ENCODE measurements around the gene MUC5B.

DNA sequence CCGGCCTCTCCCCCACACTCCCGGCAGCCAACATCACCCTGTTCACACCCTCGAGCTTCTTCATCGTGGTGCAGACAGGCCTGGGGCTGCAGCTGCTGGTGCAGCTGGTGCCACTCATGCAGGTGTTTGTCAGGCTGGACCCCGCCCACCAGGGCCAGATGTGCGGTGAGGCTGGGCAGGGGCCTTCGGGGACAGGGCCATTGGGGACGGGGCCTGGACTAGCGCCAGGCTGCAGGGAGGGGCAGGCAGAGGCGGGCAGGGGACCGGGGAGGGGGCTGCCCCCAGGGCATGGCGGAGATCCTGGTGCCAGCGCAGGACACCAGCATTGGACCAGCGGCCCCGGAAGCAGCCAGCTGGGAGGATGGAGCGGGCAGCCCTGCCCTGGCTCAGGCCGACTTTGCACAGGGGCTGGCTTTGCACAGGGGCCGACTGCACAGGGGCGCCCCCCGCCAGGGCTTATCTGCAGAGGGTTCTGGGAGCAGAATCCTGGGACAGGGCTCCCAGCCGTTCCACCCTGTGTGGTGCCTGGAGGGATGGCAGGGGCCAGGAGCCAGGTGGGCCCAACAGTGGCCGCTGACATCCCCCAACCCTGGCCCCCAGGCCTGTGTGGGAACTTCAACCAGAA, 8.6 kb downstream of the MUC5B start:
- TF ChIP-seq POLR2A (IDR thresholded peaks at IDR 0.05) (no peak), EP300 (IDR thresholded peaks at IDR 0.05) (no peak)
- TF ChIP-seq, protein P1, sequence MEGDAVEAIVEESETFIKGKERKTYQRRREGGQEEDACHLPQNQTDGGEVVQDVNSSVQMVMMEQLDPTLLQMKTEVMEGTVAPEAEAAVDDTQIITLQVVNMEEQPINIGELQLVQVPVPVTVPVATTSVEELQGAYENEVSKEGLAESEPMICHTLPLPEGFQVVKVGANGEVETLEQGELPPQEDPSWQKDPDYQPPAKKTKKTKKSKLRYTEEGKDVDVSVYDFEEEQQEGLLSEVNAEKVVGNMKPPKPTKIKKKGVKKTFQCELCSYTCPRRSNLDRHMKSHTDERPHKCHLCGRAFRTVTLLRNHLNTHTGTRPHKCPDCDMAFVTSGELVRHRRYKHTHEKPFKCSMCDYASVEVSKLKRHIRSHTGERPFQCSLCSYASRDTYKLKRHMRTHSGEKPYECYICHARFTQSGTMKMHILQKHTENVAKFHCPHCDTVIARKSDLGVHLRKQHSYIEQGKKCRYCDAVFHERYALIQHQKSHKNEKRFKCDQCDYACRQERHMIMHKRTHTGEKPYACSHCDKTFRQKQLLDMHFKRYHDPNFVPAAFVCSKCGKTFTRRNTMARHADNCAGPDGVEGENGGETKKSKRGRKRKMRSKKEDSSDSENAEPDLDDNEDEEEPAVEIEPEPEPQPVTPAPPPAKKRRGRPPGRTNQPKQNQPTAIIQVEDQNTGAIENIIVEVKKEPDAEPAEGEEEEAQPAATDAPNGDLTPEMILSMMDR (IDR thresholded peaks at IDR 0.05), result no peak

Data from ovary (tissue), 3 donors.